Colonic mucosa (tissue), 4 donors: ENCODE results near the gene ITFG2. TPM values are rescaled to one million over a fixed set of nuclear protein-coding genes. Genes with fewer than 3 reads are reported as not detected.
"Not testable (repeated sequence)": the region's sequence is repeated elsewhere in the genome, so short reads cannot be mapped to it uniquely, and the experiment has no call there.

ENCODE experiments used
- DNase-seq: peaks from one replicate; pipeline ENCODE4 v3.0.0-alpha.2; 2020
- H3K27ac ChIP-seq: fragments of 200-600 bp; one replicate; pipeline ENCODE4 v1.8.0; 2021
- H3K27me3 ChIP-seq: fragments of 200-600 bp; one replicate; pipeline ENCODE4 v1.8.0; 2021
- H3K36me3 ChIP-seq: fragments of 200-600 bp; one replicate; pipeline ENCODE4 v1.8.0; 2021
- H3K4me1 ChIP-seq: fragments of 200-600 bp; one replicate; pipeline ENCODE4 v1.8.0; 2021; ENCODE audit warnings: mild to moderate bottlenecking
- H3K4me3 ChIP-seq: fragments of 200-600 bp; one replicate; pipeline ENCODE4 v1.8.0; 2021
- H3K9ac ChIP-seq, 2 donors: one replicate each; pipeline ENCODE4 v1.7.0; 2013; ENCODE audit warnings: control low read depth in 2 of 2, low read depth in 2 of 2, low read length in 2 of 2
- H3K9me3 ChIP-seq: fragments of 200-600 bp; one replicate; pipeline ENCODE4 v1.8.0; 2021
- CTCF ChIP-seq: fragments of 200-600 bp; IDR thresholded peaks from one replicate; pipeline ENCODE4 v1.8.0; 2022; ENCODE audit warnings: antibody characterized with exemption, mild to moderate bottlenecking
- intact Hi-C: fragments of 100-400 bp; cut with DNase I; formaldehyde crosslinking; loops from one replicate; pipeline ENCODE4 v1.14.1; 2022
- total RNA-seq, 2 donors: library from RNA; stranded (reverse); fragmentation: NEBNext Ultra II Directional in 1 of 2; extraction: Animal tissue kit (Norgen Biotek cat#: 25700) in 1 of 2; gene quantifications; one replicate each; pipeline ENCODE4 v1.2.1, GENCODE V29; 2021
- donor health status: healthy.
- donor health status: DM: no; HTN: no; CAD: no.
- donor health status: DM: no; HTN: no; CAD: no.

The ITFG2 gene
- total RNA-seq, 2 donors from 2014 or later: 19.4 to 34.8 TPM

DNA sequence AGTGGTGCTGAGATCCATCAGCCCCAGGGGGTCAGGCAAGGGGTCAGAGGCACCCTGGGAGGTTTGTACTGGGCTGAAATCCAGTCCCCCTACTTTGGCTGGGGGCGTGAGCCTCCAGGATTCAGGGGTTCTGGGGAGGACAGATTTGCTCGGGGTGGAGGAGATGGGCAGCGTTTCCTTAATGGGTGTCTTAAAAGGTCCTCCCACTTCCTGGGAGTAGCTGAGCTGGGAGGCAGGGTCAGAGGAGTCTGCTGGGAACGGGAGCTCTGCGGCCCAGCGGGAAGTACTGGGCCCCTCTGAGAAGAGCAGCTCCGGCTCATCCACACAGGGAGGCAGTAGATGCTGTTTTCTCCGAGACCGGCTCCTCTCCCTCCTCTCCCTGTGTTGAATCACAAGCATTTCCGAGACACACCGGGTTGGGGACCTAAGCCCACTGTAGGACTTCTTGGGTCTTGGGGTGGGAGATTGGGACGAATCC is 46.5 kb downstream of the ITFG2 start:
- TF ChIP-seq CTCF: no peak
- intact Hi-C loops: loop anchor here (10.0 kb wide), 1 partner anchor 176 kb away; no protein-coding TSS in a partner anchor
- no peaks in the 10 kb centered on the region for H3K9me3 ChIP-seq
- DNase-seq: no peak
- H3K36me3 ChIP-seq: no peaks in the 10 kb centered on the region
- no peak overlapping the region for H3K9ac ChIP-seq
- H3K27me3 ChIP-seq: no peaks in the 10 kb centered on the region
- no peaks in the 10 kb centered on the region for H3K4me1 ChIP-seq
- no peak overlapping the region for H3K4me3 ChIP-seq
- H3K27ac ChIP-seq: no peak overlapping the region

DNA sequence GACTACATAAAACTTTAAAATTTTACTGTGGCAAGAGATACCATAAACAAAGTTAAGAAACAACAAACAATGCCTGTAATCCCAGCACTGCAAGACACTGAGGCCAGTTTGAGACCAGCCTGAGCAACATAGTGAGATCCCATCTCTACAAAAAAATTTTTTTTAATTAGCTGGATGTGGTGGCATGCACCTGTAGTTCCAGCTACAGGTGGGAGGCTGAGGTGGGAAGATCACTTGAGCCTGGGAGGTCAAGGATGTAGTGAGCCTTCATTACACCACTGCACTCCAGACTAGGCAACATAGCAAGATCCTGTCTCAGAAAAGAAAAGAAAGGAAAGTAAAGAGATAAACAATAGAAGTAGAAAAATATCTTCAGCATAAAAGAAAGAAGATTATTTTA is 47.7 kb downstream of the ITFG2 start:
- no peak overlapping the region for H3K4me3 ChIP-seq
- no peaks in the 10 kb centered on the region for H3K4me1 ChIP-seq
- no peaks in the 10 kb centered on the region for H3K27me3 ChIP-seq
- intact Hi-C loops: no loop called here
- H3K9me3 ChIP-seq: no peaks in the 10 kb centered on the region
- H3K9ac ChIP-seq: no peak overlapping the region
- H3K27ac ChIP-seq: no peak overlapping the region
- H3K36me3 ChIP-seq: no peaks in the 10 kb centered on the region
- DNase-seq: no peak
- no peak for TF ChIP-seq CTCF

DNA sequence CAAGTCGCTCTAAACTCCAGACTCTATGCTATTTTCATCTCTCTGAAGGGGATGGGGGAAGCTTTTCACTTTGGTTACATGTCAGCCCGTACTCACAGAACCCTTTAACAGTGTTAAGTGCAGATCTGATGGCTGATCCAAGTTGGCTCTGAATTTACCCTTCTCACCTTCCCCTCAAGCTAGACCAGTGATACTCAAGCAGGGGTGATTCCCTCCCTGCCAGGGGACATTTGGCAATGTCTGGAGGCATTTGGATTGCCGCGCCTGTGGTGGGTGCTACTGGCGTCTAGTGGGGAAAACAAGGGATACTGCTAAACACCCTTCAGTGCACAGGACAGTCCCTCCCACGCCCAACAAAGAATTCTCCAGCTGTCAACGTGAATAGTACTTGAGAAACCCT is 50.4 kb downstream of the ITFG2 start:
- no peak for TF ChIP-seq CTCF
- Histone ChIP-seq H3K36me3 (no peaks in the 10 kb centered on the region), H3K4me1 (no peaks in the 10 kb centered on the region), H3K9me3 (no peaks in the 10 kb centered on the region), H3K4me3 (no peak overlapping the region), H3K27me3 (no peaks in the 10 kb centered on the region), H3K27ac (no peak overlapping the region), H3K9ac (no peak overlapping the region)
- no peak for DNase-seq
- intact Hi-C loops: no loop called here

GRCh38 chr12:2863402-2863801 is 50.9 kb downstream of the ITFG2 start:
- H3K27ac ChIP-seq, H3K9ac ChIP-seq, intact Hi-C loops, H3K27me3 ChIP-seq, DNase-seq, H3K36me3 ChIP-seq, H3K4me1 ChIP-seq, H3K9me3 ChIP-seq, H3K4me3 ChIP-seq: not testable (repeated sequence)

DNA sequence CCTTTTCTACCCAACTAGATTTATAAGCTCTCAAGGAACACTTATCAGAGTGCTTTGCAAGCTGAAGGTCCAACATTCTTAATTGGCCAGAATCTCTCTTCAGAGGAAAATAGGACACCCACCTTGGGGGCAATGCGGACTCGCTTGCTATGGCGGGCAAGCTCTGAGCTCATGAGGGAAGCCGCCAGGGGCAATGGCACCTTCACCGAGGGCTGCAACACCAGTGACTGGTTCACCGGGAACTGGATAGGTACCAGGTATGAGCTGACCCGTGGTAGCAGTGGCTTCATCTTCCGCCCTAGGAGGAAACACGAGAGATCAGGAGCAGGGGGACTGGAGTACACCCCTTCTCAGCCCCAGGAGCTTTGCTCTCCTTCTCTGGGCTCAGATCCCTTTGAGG is 51.7 kb downstream of the ITFG2 start:
- no peak for TF ChIP-seq CTCF
- intact Hi-C loops: no loop called here
- Histone ChIP-seq H3K4me3 (no peak overlapping the region), H3K27ac (no peak overlapping the region), H3K9me3 (no peaks in the 10 kb centered on the region), H3K9ac (no peak overlapping the region), H3K27me3 (no peaks in the 10 kb centered on the region), H3K36me3 (no peaks in the 10 kb centered on the region), H3K4me1 (no peaks in the 10 kb centered on the region)
- DNase-seq: no peak

GRCh38 chr12:2868986-2869632 is 56.6 kb downstream of the ITFG2 start:
- H3K4me3 ChIP-seq, H3K27me3 ChIP-seq, intact Hi-C loops, DNase-seq, H3K9me3 ChIP-seq, H3K36me3 ChIP-seq, H3K27ac ChIP-seq, H3K9ac ChIP-seq, H3K4me1 ChIP-seq: not testable (repeated sequence)

Other genes with a start within 250 kb of the ITFG2 start
- 100 to 1,000 TPM in 1 of 2 donors, 10 to 100 TPM in 1; 63.1 to 274 TPM for gene FKBP4, start 17.7 kb upstream of the ITFG2 start, total RNA-seq
- under 1 TPM; 0.49 to 0.77 TPM for gene NRIP2, start 22.4 kb downstream of the ITFG2 start, total RNA-seq
- gene TEX52, start 44.4 kb downstream of the ITFG2 start, total RNA-seq: not detected
- 10 to 100 TPM; 18.4 to 89.3 TPM for gene FOXM1, start 64.5 kb downstream of the ITFG2 start, total RNA-seq
- gene RHNO1, start 64.6 kb downstream of the ITFG2 start, total RNA-seq: 10 to 100 TPM; 18.3 to 25.5 TPM
- gene TULP3, start 78.2 kb downstream of the ITFG2 start, total RNA-seq: 10 to 100 TPM; 10.1 to 12.6 TPM
- gene TEAD4, start 146.7 kb downstream of the ITFG2 start, total RNA-seq: 10 to 100 TPM; 10.7 to 15.8 TPM